Testis (tissue), 3 donors: ENCODE measurements around the gene GNAT1. TPM values are rescaled to one million over a fixed set of nuclear protein-coding genes. Genes with fewer than 3 reads are reported as not detected.
A peak's percentile ranks its signal among the peaks of the same experiment; 100 is the strongest.

Experiments
- DNase-seq: peaks from one replicate; pipeline ENCODE4 v3.0.0-alpha.2; 2019
- H3K27ac ChIP-seq, 2 donors: fragments of 200-600 bp; sonication (generic); one replicate each; pipeline ENCODE4 v1.5.1; 2019
- H3K27me3 ChIP-seq: fragments of 200-600 bp; sonication (generic); one replicate; pipeline ENCODE4 v1.5.1; 2019
- H3K36me3 ChIP-seq: fragments of 200-600 bp; sonication (generic); one replicate; pipeline ENCODE4 v1.5.1; 2017; ENCODE audit warnings: low read depth; ENCODE audit errors: missing control alignments
- H3K4me1 ChIP-seq: fragments of 200-600 bp; sonication (generic); one replicate; pipeline ENCODE4 v1.5.1; 2019
- H3K4me3 ChIP-seq, 2 donors: fragments of 200-600 bp; sonication (generic); one replicate each; pipeline ENCODE4 v1.5.1; 2017 to 2019
- H3K9me3 ChIP-seq: fragments of 200-600 bp; sonication (generic); one replicate; pipeline ENCODE4 v1.5.1; 2017
- POLR2A ChIP-seq: fragments of 450-650 bp; IDR thresholded peaks from one replicate; pipeline ENCODE4 v1.6.1; 2017; ENCODE audit warnings: antibody characterized with exemption, mild to moderate bottlenecking, moderate library complexity
- WGBS, 2 donors: methylation state at CpG; one replicate each; pipeline ENCODE4 v1.1.5; 2018; 5-methylcytosine and 5-hydroxymethylcytosine counted together
- intact Hi-C: fragments of 100-400 bp; cut with DNase I; formaldehyde crosslinking; loops from one replicate; pipeline ENCODE4 v1.15.1; 2023; ENCODE audit warnings: low total_unique reads
- polyA plus RNA-seq: library from polyadenylated mRNA; stranded (reverse); fragments of 350-450 nt; fragmentation: Illumina TruSeq; extraction: RNeasy Lipid Tissue Mini Kit (QIAGEN cat#74804); gene quantifications from one replicate; pipeline ENCODE4 v1.2.3, GENCODE V29; 2014; ENCODE audit warnings: low read depth, low replicate concordance; ENCODE audit not compliant: insufficient read depth
- total RNA-seq, 2 donors: library from RNA; depleted of rRNA; stranded (reverse); fragments of >200 nt; gene quantifications; one replicate each; pipeline ENCODE4 v1.2.3, GENCODE V29; 2016
- TF ChIP-seq, protein P1 (sequence below), 3 experiments: fragments of 450-650 bp in 2 of 3; fragments of 200-600 bp in 1 of 3; sonication (generic) in 1 of 3; IDR thresholded peaks; one replicate each; pipeline ENCODE4 v1.5.1; 2016 to 2019; ENCODE audit warnings: antibody characterized with exemption in 3 of 3, mild to moderate bottlenecking in 2 of 3, moderate library complexity in 1 of 3

The GNAT1 gene
- total and polyA plus RNA-seq, 3 donors from 2014 or later: 0.93 to 2.3 (median 1.2) TPM

DNA sequence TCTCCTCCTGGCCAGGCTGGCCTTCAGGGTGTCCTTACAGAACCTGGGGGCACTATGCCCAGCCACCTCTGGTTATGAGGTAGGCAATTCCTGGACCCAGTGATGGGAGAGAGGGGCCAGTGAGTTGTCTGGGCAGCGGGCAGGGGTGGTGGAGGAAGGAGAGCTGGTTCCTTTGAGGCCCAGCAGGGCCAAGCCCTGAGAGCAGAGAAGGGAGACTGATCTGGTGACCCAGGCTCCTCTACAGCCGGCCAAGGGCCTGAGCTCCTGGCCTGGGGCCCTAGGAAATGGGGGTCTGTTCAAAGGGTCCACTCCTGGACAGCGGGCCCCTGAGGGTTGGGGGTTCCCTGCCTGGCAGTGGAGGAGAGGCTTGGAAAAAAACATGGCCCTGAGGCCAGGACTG lies 21.6 kb downstream of the GNAT1 start:
- no peak for TF ChIP-seq POLR2A
- TF ChIP-seq, protein P1, sequence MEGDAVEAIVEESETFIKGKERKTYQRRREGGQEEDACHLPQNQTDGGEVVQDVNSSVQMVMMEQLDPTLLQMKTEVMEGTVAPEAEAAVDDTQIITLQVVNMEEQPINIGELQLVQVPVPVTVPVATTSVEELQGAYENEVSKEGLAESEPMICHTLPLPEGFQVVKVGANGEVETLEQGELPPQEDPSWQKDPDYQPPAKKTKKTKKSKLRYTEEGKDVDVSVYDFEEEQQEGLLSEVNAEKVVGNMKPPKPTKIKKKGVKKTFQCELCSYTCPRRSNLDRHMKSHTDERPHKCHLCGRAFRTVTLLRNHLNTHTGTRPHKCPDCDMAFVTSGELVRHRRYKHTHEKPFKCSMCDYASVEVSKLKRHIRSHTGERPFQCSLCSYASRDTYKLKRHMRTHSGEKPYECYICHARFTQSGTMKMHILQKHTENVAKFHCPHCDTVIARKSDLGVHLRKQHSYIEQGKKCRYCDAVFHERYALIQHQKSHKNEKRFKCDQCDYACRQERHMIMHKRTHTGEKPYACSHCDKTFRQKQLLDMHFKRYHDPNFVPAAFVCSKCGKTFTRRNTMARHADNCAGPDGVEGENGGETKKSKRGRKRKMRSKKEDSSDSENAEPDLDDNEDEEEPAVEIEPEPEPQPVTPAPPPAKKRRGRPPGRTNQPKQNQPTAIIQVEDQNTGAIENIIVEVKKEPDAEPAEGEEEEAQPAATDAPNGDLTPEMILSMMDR (IDR thresholded peaks at IDR 0.05): no peak
- Histone ChIP-seq H3K4me3 (no peak overlapping the region), H3K4me1 (peaks cover 6% of the 10 kb centered on the region), H3K27ac (no peak overlapping the region), H3K27me3 (no peaks in the 10 kb centered on the region), H3K9me3 (no peaks in the 10 kb centered on the region), H3K36me3 (no peaks in the 10 kb centered on the region)
- intact Hi-C loops: no loop called here
- DNase-seq: no peak
- whole genome bisulfite sequencing, 2 donors: 86 to 92% methylated on average over 2 to 3 of the region's 3 CpGs

DNA sequence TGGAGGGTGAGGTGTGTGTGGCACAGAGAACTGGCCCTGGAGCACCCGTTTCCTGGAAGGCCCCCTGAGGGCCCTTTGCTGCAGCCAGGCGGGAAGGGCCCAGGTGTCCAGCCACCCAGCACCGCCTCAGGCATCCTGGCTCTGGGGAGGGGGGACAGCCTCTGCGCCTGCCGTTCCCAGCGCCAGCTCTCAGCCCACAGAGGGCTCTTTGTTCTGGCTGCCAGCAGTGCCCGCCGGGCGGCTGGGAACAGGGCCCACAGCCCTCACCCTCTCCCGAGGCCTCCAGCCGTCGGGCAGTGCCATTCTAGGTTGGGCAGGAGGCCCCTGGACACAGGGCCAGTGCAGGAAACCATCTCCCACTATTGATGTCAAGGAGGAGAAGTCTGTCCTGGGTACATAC lies 22.0 kb downstream of the GNAT1 start:
- no peak overlapping the region for H3K27ac ChIP-seq
- H3K9me3 ChIP-seq: no peaks in the 10 kb centered on the region
- TF ChIP-seq, protein P1 (IDR thresholded peaks at IDR 0.05): no peak
- TF ChIP-seq POLR2A: no peak
- WGBS, 2 donors: 70% methylated on average over 12 of the region's 12 CpGs; no CpG with 5 or more reads in 1 of the 2 donors
- DNase-seq: peak; percentile 56
- no peaks in the 10 kb centered on the region for H3K36me3 ChIP-seq
- peaks cover 6% of the 10 kb centered on the region for H3K4me1 ChIP-seq
- no peak overlapping the region for H3K4me3 ChIP-seq
- no peaks in the 10 kb centered on the region for H3K27me3 ChIP-seq
- intact Hi-C loops: no loop called here

DNA sequence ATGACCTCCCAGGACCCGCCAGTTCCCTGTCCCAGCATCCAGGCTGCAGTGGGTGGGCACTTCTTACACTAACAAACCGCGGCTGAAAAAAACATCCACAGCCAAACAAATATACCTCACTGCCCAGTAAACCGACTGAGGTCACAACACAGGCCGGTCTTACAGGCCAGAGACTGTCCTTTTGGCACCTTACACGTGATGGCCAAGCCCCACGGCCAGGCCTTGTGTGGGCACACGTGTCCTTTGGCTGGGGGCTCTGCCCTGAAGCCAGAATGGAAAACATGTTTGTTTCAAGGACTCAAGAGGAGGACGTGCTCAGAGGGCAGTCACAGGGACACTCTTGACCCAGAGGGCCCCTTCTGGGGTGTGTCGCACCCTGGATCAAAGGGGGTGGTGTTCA lies 23.4 kb downstream of the GNAT1 start:
- WGBS, 2 donors: 75 to 76% methylated on average over 10 of the region's 10 CpGs
- no peak overlapping the region for H3K27ac ChIP-seq
- TF ChIP-seq, protein P1 (IDR thresholded peaks at IDR 0.05): no peak
- no peak for TF ChIP-seq POLR2A
- no peaks in the 10 kb centered on the region for H3K36me3 ChIP-seq
- no peak overlapping the region for H3K4me3 ChIP-seq
- DNase-seq: no peak
- intact Hi-C loops: no loop called here
- no peaks in the 10 kb centered on the region for H3K9me3 ChIP-seq
- peaks cover 6% of the 10 kb centered on the region for H3K4me1 ChIP-seq
- H3K27me3 ChIP-seq: no peaks in the 10 kb centered on the region

DNA sequence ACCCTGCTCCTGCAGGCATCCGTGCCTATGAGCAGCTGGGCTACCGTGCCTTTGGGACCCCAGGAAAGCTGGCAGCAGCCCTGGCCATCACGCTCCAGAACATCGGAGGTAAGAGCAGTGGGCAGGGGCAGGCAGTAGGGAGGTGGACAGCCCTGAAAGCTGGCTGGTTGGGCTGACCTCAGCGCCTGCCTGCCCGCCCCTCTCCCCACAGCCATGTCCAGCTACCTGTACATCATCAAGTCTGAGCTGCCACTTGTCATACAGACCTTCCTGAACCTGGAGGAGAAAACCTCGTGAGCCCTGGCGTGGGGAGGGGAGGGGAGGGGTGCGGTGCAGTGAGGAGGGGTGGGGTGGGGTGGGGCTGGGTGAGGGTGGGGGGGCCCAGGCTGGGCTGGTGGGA lies 24.1 kb downstream of the GNAT1 start:
- intact Hi-C loops: no loop called here
- no peaks in the 10 kb centered on the region for H3K9me3 ChIP-seq
- H3K4me3 ChIP-seq: no peak overlapping the region
- H3K36me3 ChIP-seq: no peaks in the 10 kb centered on the region
- TF ChIP-seq, protein P1 (IDR thresholded peaks at IDR 0.05): no peak
- TF ChIP-seq POLR2A: no peak
- DNase-seq: no peak
- H3K27me3 ChIP-seq: no peaks in the 10 kb centered on the region
- WGBS, 2 donors: 69 to 76% methylated on average over 4 to 9 of the region's 9 CpGs
- no peak overlapping the region for H3K27ac ChIP-seq
- peaks cover 6% of the 10 kb centered on the region for H3K4me1 ChIP-seq

DNA sequence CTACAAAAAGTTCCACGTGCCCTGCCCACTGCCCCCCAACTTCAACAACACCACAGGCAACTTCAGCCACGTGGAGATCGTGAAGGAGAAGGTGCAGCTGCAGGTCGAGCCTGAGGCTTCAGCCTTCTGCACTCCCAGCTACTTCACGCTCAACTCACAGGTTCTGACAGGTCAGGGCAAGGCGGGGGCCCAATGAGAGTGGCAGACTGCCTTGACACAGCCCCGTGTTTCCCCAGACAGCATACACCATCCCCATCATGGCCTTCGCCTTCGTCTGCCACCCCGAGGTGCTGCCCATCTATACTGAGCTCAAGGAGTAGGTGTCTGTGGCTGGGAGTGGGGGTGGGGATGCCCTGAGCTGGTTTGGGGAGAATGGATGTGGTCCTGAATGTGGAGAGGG lies 26.3 kb downstream of the GNAT1 start:
- H3K9me3 ChIP-seq: no peaks in the 10 kb centered on the region
- H3K36me3 ChIP-seq: no peaks in the 10 kb centered on the region
- 83 to 100% methylated on average over 3 to 10 of the region's 10 CpGs for WGBS, 2 donors
- no peak for DNase-seq
- no peaks in the 10 kb centered on the region for H3K27me3 ChIP-seq
- peaks cover 5% of the 10 kb centered on the region for H3K4me1 ChIP-seq
- H3K27ac ChIP-seq: no peak overlapping the region
- intact Hi-C loops: no loop called here
- H3K4me3 ChIP-seq: no peak overlapping the region
- no peak for TF ChIP-seq POLR2A
- TF ChIP-seq, protein P1 (IDR thresholded peaks at IDR 0.05): no peak
